ENCODE data around the gene STBD1. TPM values are rescaled to one million over a fixed set of nuclear protein-coding genes. Genes with fewer than 3 reads are reported as not detected.
"Not testable (repeated sequence)": the region's sequence is repeated elsewhere in the genome, so short reads cannot be mapped to it uniquely, and the experiment has no call there.

Gene STBD1
- total RNA-seq, 1 experiment from 2014 or later: 2.0 TPM

DNA sequence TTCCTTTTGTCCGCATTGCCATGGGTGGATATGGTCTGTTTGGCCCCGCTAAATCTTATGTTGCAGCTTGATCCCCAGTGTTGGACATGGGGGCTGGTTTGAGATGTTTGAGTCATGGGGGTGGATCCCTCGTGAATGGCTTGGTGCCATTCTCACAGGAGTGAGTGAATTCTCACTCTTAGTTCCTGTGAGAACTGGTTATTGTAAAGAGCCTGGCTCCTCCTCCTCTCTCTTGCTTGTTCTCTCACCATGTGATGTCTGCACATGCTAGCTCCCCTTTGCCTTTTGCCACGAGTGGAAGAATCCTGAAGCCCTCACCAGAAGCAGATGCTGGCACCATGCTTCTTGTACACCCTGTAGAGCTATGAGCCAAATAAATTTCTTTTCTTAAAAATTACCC lies 22.6 kb upstream of the STBD1 start:
- DNase-seq (ENCODE audit: low spot score): no peak

GRCh38 chr4:76287811-76288210 lies 18.7 kb upstream of the STBD1 start:
- DNase-seq (ENCODE audit: low spot score): not testable (repeated sequence)

- DNase-seq (ENCODE audit: low spot score): no peak
Measured at GRCh38 chr4:76292730-76293129, 13.8 kb upstream of the STBD1 start.

- no peak for DNase-seq (ENCODE audit: low spot score)
Measured at GRCh38 chr4:76293772-76294171, 12.8 kb upstream of the STBD1 start.

GRCh38 chr4:76296286-76296820 lies 10.2 kb upstream of the STBD1 start:
- DNase-seq (ENCODE audit: low spot score): no peak

DNA sequence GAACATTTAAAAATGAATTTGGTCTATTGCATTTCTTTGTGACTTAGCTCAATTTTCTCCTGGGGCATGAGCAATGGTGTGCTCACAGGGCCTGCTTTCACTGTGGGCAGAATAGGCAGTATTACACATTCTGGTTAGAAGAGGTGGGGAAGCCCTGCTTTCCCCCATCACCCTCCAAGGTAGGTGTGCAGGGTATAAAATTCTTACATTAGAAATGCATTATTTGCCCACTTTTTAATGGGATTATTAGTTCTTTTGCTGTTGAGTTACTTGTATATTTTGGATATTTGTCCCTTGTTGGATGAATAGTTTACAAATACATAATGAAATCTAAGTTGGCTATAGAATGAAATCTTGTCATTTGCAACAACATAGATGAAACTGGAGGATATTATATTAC lies 8.3 kb upstream of the STBD1 start:
- no peak for DNase-seq (ENCODE audit: low spot score)

DNA sequence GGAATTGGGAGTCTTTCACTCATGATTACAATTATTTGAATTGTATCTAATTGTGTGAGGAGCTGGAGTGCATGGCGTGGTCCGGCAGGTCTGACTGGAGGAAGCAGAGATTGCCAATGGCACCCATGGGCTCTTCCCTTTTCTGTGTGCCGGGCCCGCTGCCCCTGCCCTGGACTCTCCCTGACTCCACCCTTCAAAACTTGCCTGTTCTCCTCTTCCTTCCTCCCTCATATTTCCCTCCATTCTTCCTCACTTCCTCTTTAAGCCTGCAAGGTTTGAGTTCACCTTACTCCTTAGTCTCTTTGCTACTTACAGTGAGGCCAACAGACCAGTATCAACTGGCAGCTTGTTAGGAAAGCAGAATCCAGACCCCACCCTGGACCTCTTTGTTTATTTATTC lies 6.5 kb upstream of the STBD1 start:
- no peak for DNase-seq (ENCODE audit: low spot score)

GRCh38 chr4:76301068-76301774 lies 5.3 kb upstream of the STBD1 start:
- peak; percentile 86 for DNase-seq (ENCODE audit: low spot score)

GRCh38 chr4:76301775-76302162 lies 4.8 kb upstream of the STBD1 start:
- DNase-seq (ENCODE audit: low spot score): no peak

DNA sequence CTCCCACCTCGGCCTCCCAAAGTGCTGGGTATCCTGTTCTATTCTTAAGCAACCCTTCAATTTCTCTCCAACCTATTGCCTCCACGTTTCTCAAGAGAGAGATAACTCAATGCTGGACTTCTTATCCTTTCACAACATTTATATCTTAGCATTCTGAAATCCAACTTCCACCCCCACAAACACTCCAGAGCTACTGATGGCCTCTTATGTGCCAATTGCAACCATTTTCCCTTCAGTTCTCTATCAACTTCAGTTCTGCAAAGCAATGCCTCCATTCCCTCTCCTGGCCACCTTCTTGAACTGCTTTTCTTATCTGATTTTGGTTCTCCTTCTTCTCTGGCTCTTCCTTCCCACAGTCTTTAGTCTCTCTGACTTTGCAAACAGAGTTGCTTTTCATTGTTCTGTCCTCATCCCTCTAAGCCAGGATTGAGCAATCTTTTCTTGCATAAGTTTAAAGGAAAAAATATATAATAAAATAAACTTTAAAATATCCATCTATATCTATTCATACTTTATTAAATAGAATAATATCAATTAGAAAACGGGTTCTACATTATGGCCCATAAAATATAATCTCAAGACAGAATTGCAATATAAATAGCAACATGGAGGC lies 3.6 kb upstream of the STBD1 start:
- DNase-seq (ENCODE audit: low spot score): no peak

GRCh38 chr4:76305033-76305687 lies 1.4 kb upstream of the STBD1 start:
- DNase-seq (ENCODE audit: low spot score): no peak

DNA sequence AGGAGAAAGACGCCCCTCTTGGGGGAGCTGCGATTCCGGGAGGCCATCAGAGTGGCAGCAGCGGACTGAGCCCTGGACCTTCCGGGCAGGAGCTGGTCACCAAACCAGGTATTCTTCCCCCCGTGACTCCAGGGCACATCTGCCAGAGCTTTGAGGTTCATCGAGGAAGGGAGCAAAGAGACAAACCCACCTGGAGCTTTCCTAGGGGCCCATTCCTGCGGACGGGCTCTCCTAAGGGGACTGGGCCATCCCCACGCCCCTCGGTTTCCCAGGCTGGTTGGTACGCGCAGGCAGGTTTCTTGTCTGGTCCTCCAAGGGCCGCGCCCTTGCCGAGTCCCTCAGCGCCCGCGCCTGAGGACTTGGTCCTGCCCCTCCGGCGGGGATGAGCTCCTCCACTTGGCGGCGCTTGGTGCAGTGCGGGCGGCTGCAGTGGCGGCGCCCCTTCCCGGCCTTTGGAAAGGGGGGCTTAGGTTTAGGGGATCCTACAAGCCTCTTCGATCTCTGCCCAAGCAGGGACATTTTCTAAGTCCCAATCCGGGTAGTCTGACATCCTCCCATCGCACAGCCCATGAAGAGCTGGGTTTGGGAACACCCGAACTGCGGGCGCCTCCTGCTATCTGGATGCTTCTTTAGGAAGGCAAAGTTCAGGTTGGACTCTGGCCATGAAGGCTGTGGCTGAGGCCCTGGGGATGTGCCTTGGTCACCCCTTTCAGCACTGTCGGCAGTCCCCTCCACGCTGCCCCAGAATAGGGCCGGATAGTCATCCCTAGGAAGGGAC lies 538 bp downstream of the STBD1 start:
- no peak for DNase-seq (ENCODE audit: low spot score)

DNA sequence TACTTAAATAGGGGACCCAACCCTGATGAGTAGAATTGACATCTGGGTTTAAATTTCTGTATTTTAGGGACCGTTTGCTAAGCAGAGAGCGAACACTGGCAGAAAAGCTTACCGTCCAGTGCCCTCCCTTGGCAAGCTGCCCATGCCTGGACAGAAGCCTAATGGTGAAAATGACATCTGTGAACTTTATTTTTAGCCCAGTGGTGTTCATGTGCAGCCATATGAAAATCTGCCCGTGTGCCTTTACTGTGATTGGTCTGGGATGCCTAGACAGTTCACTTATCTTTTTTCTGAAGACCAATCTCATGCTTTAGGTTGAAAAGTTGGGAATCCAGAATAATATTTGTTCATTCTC lies 1.1 kb downstream of the STBD1 start:
- no peak for DNase-seq (ENCODE audit: low spot score)

GRCh38 chr4:76308548-76308947 lies 2.0 kb downstream of the STBD1 start:
- DNase-seq (ENCODE audit: low spot score): no peak

GRCh38 chr4:76309939-76310550 lies 3.5 kb downstream of the STBD1 start:
- no peak for DNase-seq (ENCODE audit: low spot score)

GRCh38 chr4:76310683-76311082 lies 4.2 kb downstream of the STBD1 start:
- DNase-seq (ENCODE audit: low spot score): no peak

DNA sequence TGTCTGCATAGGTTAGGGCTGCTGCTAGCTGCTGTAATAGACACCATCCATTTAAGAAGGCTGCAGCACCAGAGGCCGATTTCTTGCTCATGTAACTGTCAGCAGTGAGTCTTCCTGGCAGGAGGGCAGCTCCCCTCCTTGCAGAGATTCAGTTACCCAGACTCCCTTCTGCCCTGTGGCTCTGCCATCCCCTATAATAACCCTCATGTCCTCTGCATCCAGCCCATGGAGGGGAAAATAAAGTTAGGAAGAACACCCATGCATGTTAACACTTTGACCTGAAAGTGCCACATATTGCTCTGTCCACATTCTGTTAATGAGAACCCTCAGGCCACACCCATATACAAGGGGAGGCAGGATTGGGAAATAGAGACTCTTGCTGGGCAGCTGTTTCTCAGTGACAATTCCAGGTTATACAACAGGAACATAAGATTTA lies 5.4 kb downstream of the STBD1 start:
- no peak for DNase-seq (ENCODE audit: low spot score)

DNA sequence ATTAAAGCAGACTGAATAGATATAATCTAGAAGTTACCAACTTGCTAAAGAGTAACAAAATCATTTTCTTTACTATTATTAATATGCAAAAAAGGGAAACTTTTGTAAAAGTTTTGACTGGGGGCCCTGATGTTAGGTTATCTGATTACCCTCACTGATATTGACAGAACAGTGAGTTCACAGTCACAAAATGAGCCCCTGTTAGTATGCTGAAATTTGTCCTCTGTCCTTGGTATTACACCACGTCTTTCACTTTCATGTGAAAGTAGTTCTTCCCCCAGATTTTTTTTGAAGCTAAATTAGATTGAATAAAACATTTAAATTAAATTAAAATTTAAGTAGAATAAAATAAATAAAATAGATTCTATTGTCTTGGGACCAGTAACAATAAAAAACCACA lies 5.9 kb downstream of the STBD1 start:
- no peak for DNase-seq (ENCODE audit: low spot score)

DNA sequence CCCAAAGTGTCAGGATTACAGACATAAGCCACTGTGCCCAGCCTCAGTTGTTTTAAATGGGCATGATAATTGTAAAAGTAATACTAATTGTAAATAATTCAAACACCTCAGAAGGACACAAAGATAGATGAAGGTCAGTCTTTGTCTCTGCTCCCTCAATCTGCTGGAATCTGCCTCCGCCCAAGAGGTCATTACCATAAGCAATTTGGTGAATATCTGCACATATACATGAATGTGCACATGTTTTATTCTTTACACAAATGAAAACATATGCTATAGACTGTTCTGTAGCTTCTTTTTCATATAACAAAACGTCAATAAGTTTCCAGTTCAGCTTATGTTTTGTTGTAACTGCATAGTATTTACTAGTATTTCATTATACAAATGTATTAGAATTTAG lies 7.0 kb downstream of the STBD1 start:
- DNase-seq (ENCODE audit: low spot score): no peak

DNA sequence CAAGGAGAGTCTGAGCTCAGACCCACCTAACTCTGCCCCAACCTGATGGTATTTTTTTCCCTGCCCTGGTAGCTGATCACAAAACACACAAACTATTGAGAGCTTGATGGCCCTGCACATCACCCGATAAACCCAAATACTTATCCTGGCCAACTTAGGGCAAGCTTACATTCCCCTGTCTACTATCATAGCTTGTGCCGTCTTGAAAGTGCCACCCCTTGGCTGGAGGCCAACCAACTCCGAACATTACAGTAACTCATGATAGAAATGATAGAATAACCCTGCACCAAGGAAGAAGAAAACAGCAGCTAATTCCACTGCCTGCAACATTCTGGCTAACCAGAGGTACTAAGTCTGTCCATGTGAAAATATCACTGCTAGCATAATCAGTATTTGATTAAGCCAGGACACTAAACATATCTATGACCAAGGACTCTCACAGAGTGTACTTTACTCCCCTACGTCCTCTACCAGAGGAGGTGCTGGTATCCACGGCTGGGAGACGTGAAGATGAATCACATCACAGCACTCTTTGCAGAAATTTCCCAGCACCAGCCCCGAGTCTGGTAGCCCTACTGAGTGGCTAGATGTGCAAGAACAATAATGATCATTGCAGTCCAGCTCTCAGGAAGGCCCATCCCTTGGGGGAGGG lies 8.9 kb downstream of the STBD1 start:
- DNase-seq (ENCODE audit: low spot score): no peak

DNA sequence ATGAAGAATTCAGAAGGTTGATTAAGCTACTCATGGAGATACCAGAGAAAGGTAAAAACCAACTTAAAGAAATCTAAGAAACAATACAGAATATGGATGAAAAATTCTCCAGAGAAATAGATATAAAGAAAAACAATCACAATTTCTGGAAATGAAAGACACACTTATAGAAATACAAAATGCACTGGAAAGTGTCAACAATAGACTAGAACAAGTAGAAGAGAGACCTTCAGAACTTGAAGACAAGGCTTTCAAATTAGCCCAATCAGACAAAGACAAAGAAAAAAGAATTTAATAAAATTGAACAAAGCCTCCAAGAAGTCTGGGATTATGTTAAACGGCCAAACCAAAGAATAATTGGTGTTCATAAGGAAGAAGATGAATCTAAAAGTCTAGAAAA lies 9.6 kb downstream of the STBD1 start:
- no peak for DNase-seq (ENCODE audit: low spot score)
